CD4-positive, alpha-beta T cell treated with Interferon gamma for 1 hour (primary cell): ENCODE results near the gene CTNNA3.
"Not testable (repeated sequence)": the region's sequence is repeated elsewhere in the genome, so short reads cannot be mapped to it uniquely, and the experiment has no call there.

Experiments used
- DNase-seq: peaks from one replicate; pipeline ENCODE4 v3.0.0-alpha.2; 2020

The CTNNA3 gene

GRCh38 chr10:67696029-67696428, at the start of gene CTNNA3:
Gene CTNNA3, minus strand, starts transcription at chr10:67696195.
- DNase-seq, result no peak

GRCh38 chr10:67735430-67735829, 39.4 kb upstream of the CTNNA3 start:
- DNase-seq, result no peak

- no peak for DNase-seq
Observed at GRCh38 chr10:67733511-67733910, 37.5 kb upstream of the CTNNA3 start.

- DNase-seq, result no peak
Observed at GRCh38 chr10:67725567-67725966, 29.6 kb upstream of the CTNNA3 start.

- DNase-seq, result no peak
Observed at GRCh38 chr10:67723601-67724000, 27.6 kb upstream of the CTNNA3 start.

GRCh38 chr10:67722113-67722512, 26.1 kb upstream of the CTNNA3 start:
- DNase-seq, result no peak

GRCh38 chr10:67716455-67716854, 20.5 kb upstream of the CTNNA3 start:
- DNase-seq, result not testable (repeated sequence)

- DNase-seq, result no peak
Observed at GRCh38 chr10:67705921-67706320, 9.9 kb upstream of the CTNNA3 start.

- DNase-seq, result not testable (repeated sequence)
Observed at GRCh38 chr10:67699613-67700270, 3.7 kb upstream of the CTNNA3 start.

GRCh38 chr10:67698164-67698563, 2.2 kb upstream of the CTNNA3 start:
- no peak for DNase-seq

- DNase-seq, result no peak
Observed at GRCh38 chr10:67697724-67698131, 1.7 kb upstream of the CTNNA3 start.

- no peak for DNase-seq
Observed at GRCh38 chr10:67696679-67697078, 684 bp upstream of the CTNNA3 start.

- no peak for DNase-seq
Observed at GRCh38 chr10:67695555-67695954, 440 bp downstream of the CTNNA3 start.

- DNase-seq, result not testable (repeated sequence)
Observed at GRCh38 chr10:67691861-67692260, 4.1 kb downstream of the CTNNA3 start.

- DNase-seq, result not testable (repeated sequence)
Observed at GRCh38 chr10:67690540-67690939, 5.5 kb downstream of the CTNNA3 start.

GRCh38 chr10:67684140-67684539, 11.9 kb downstream of the CTNNA3 start:
- not testable (repeated sequence) for DNase-seq

GRCh38 chr10:67678335-67678974, 17.5 kb downstream of the CTNNA3 start:
- no peak for DNase-seq

GRCh38 chr10:67676208-67676825, 19.7 kb downstream of the CTNNA3 start:
- DNase-seq, result no peak

GRCh38 chr10:67670401-67670800, 25.6 kb downstream of the CTNNA3 start:
- no peak for DNase-seq

GRCh38 chr10:67669978-67670377, 26.0 kb downstream of the CTNNA3 start:
- DNase-seq, result no peak

- no peak for DNase-seq
Observed at GRCh38 chr10:67668448-67668847, 27.5 kb downstream of the CTNNA3 start.

GRCh38 chr10:67667035-67667425, 29.0 kb downstream of the CTNNA3 start:
- DNase-seq, result no peak

GRCh38 chr10:67666416-67667034, 29.5 kb downstream of the CTNNA3 start:
- DNase-seq, result no peak

- no peak for DNase-seq
Observed at GRCh38 chr10:67665491-67665890, 30.5 kb downstream of the CTNNA3 start.
